Measurements from ENCODE around the gene MTHFD1L. TPM values are rescaled to one million over a fixed set of nuclear protein-coding genes. Genes with fewer than 3 reads are reported as not detected.
A peak's percentile ranks its signal among the peaks of the same experiment; 100 is the strongest.

The MTHFD1L gene
- total and polyA plus RNA-seq, 2 of the 8 experiments (the other 6 are each of a cell fraction or from before 2014, with no cell fraction given) = 29.2 to 105 TPM

- Histone ChIP-seq H3K23ac (ENCODE audit: insufficient read length) (no peak overlapping the region), H2BK20ac (ENCODE audit: low read length) (no peak overlapping the region), H3K14ac (ENCODE audit: insufficient read length) (no peak overlapping the region), H4K91ac (replicated peaks; ENCODE audit: insufficient read length, low read length) (no peak overlapping the region), H3K23me2 (ENCODE audit: low read depth, low read length) (0 out of 2 replicates have a peak, but pooled peaks cover 3% of the 10 kb centered on the region), H3K4me2 (ENCODE audit: insufficient read depth in 1 of 2, low read depth in 2 of 2, low read length in 2 of 2) (peak overlapping the region in 1 of 2 experiments; percentile 44; a peak in 1 of 4 replicates), H2BK12ac (ENCODE audit: low read depth, low read length) (no peak overlapping the region), H3K27ac (ENCODE audit: low read depth, low read length) (no peak overlapping the region), H3K56ac (replicated peaks; ENCODE audit: insufficient read length, low read depth, low read length) (no peak overlapping the region), H3K79me1 (ENCODE audit: low read depth, low read length) (no peaks in the 10 kb centered on the region; the same call in 1 of the 2 replicates), H3K9ac (replicated peaks in 1 of 4; ENCODE audit: extremely low read depth in 1 of 4, low read depth in 3 of 4, low read length in 3 of 4) (no peak overlapping the region), H3K79me2 (ENCODE audit: control insufficient read depth in 1 of 2, insufficient read depth in 2 of 2, low read length in 2 of 2) (no peaks in the 10 kb centered on the region), H3K4me1 (replicated peaks in 1 of 4; ENCODE audit: control insufficient read depth in 3 of 4, insufficient read depth in 4 of 4, low read length in 3 of 4) (peaks cover 0 to 14% (median 8%) of the 10 kb centered on the region in 4 experiments; a peak in 5 of 7 replicates), H3K4me3 (ENCODE audit: extremely low read depth in 1 of 4, insufficient read depth in 2 of 4, low read depth in 3 of 4, low read length in 4 of 4) (peak overlapping the region in 1 of 4 experiments; percentile 31; a peak in 1 of 8 replicates), H2AK5ac (ENCODE audit: low read depth, low read length) (no peak overlapping the region), H2BK5ac (ENCODE audit: low read depth, low read length) (no peak overlapping the region), H3K4ac (replicated peaks; ENCODE audit: insufficient read length, low read depth, low read length) (no peak overlapping the region), H4K20me1 (replicated peaks in 1 of 2; ENCODE audit: control insufficient read depth in 1 of 2, insufficient read depth in 2 of 2, low read length in 2 of 2) (no peaks in the 10 kb centered on the region), H4K8ac (ENCODE audit: extremely low read depth, insufficient read depth, low read length) (no peak overlapping the region), H2BK15ac (ENCODE audit: low read length) (no peak overlapping the region), H3K9me3 (ENCODE audit: insufficient read depth in 2 of 2, low read depth in 1 of 2, low read length in 1 of 2) (no peaks in the 10 kb centered on the region), H2BK120ac (replicated peaks; ENCODE audit: low read depth, low read length) (no peak overlapping the region), H3K27me3 (replicated peaks in 1 of 4; ENCODE audit: control insufficient read depth in 3 of 4, extremely low read depth in 1 of 4, insufficient read depth in 3 of 4, low read length in 3 of 4) (no peaks in the 10 kb centered on the region), H4K5ac (ENCODE audit: insufficient read length, low read depth, low read length) (no peak overlapping the region), H3K36me3 (ENCODE audit: control insufficient read depth in 2 of 4, insufficient read depth in 4 of 4, low read length in 3 of 4) (peaks cover 0 to 8% (median 5%) of the 10 kb centered on the region in 4 experiments; a peak in 3 of 8 replicates), H3K18ac (ENCODE audit: extremely low read depth, low read length) (no peak overlapping the region), H2AFZ (ENCODE audit: low read length) (no peak overlapping the region)
- CTCF ChIA-PET (ENCODE audit: partially characterized antibody) = interaction anchor here (0.9 to 2.4 kb wide), 5 partner anchors 17 to 326 kb away, joined by 3 to 24 read pairs (median 3); no protein-coding TSS in a partner anchor
- FAIRE-seq (no peak), DNase-seq (ENCODE audit: low read depth in 1 of 2, low spot score in 2 of 2) (no peak)
- 70% methylated on average over 5 of the region's 5 CpGs; no CpG with 5 or more reads in 1 of the 2 experiments for WGBS, 2 experiments (ENCODE audit: extremely low coverage in 1 of 2, insufficient coverage in 1 of 2, insufficient read length in 1 of 2, insufficient replicate concordance in 2 of 2, low coverage in 1 of 2, low lambda C conversion rate in 2 of 2, missing lambda C conversion rate in 1 of 2)
- no peak for TF ChIP-seq KDM1A (IDR thresholded peaks at IDR 0.05; ENCODE audit: borderline replicate concordance, low read length)
- no peak for TF ChIP-seq CTBP2 (IDR thresholded peaks at IDR 0.05; ENCODE audit: borderline replicate concordance, insufficient read depth, insufficient read length, low read length)
- no peak for TF ChIP-seq CHD2 (IDR thresholded peaks at IDR 0.05; ENCODE audit: low read length)
- no peak for TF ChIP-seq YY1 (IDR thresholded peaks at IDR 0.05; ENCODE audit: low read depth, low read length)
- no peak for TF ChIP-seq BCL11A (IDR thresholded peaks at IDR 0.05; ENCODE audit: low read depth in 2 of 2, low read length in 2 of 2)
- TF ChIP-seq CTCF (IDR thresholded peaks at IDR 0.05; ENCODE audit: control extremely low read depth in 1 of 3, insufficient read depth in 1 of 3, low read depth in 1 of 3, low read length in 3 of 3) = no peak
- TF ChIP-seq GABPA (IDR thresholded peaks at IDR 0.05; ENCODE audit: borderline replicate concordance, insufficient read depth, low read length) = no peak
- TF ChIP-seq SRF (IDR thresholded peaks at IDR 0.05; ENCODE audit: low read depth, low read length) = no peak
- POLR2A ChIA-PET (ENCODE audit: partially characterized antibody) = interaction anchor here (0.7 to 1.2 kb wide), 4 partner anchors 9 to 353 kb away, joined by 3 to 5 read pairs (median 4); partner anchors contain the start of gene AKAP12
These were observed 144.6 kb downstream of the MTHFD1L start for GRCh38 chr6:151010071-151010470.

Data from H1 (cell line).